SIG-M5 (cell line): ENCODE data around the gene CD84.
"Not testable (repeated sequence)": the region's sequence is repeated elsewhere in the genome, so short reads cannot be mapped to it uniquely, and the experiment has no call there.

Source experiments
- DNase-seq: peaks from one replicate; lab custom pipeline; 2025; lab: John Stamatoyannopoulos, UW

The CD84 gene

GRCh38 chr1:160610569-160611242, 31.4 kb upstream of the CD84 start:
- DNase-seq: no peak

- DNase-seq: no peak
Measured at GRCh38 chr1:160608941-160609340, 29.6 kb upstream of the CD84 start.

- no peak for DNase-seq
Measured at GRCh38 chr1:160608514-160608913, 29.2 kb upstream of the CD84 start.

- DNase-seq: no peak
Measured at GRCh38 chr1:160608057-160608456, 28.8 kb upstream of the CD84 start.

GRCh38 chr1:160607672-160608032, 28.4 kb upstream of the CD84 start:
- no peak for DNase-seq

- DNase-seq: peak; percentile 69
Measured at GRCh38 chr1:160607011-160607671, 27.8 kb upstream of the CD84 start.

- DNase-seq: no peak
Measured at GRCh38 chr1:160606611-160607010, 27.3 kb upstream of the CD84 start.

GRCh38 chr1:160605792-160606479, 26.6 kb upstream of the CD84 start:
- DNase-seq: no peak

GRCh38 chr1:160605205-160605604, 25.9 kb upstream of the CD84 start:
- no peak for DNase-seq

- no peak for DNase-seq
Measured at GRCh38 chr1:160597705-160598104, 18.4 kb upstream of the CD84 start.

- DNase-seq: no peak
Measured at GRCh38 chr1:160597051-160597450, 17.8 kb upstream of the CD84 start.

GRCh38 chr1:160590488-160590887, 11.2 kb upstream of the CD84 start:
- DNase-seq: no peak

- no peak for DNase-seq
Measured at GRCh38 chr1:160588468-160588867, 9.2 kb upstream of the CD84 start.

GRCh38 chr1:160584784-160585183, 5.5 kb upstream of the CD84 start:
- no peak for DNase-seq

GRCh38 chr1:160582976-160583375, 3.7 kb upstream of the CD84 start:
- not testable (repeated sequence) for DNase-seq

GRCh38 chr1:160581961-160582360, 2.7 kb upstream of the CD84 start:
- no peak for DNase-seq

GRCh38 chr1:160580221-160580812, 1.0 kb upstream of the CD84 start:
- peak; percentile 7 for DNase-seq

GRCh38 chr1:160578525-160579191, 638 bp downstream of the CD84 start:
- DNase-seq: no peak

- DNase-seq: no peak
Measured at GRCh38 chr1:160578175-160578524, 1.1 kb downstream of the CD84 start.

- no peak for DNase-seq
Measured at GRCh38 chr1:160577671-160578070, 1.6 kb downstream of the CD84 start.

GRCh38 chr1:160576884-160577283, 2.4 kb downstream of the CD84 start:
- DNase-seq: no peak

GRCh38 chr1:160576390-160576789, 2.9 kb downstream of the CD84 start:
- no peak for DNase-seq
